Measurements from ENCODE around the gene HES6.

The HES6 gene

DNA sequence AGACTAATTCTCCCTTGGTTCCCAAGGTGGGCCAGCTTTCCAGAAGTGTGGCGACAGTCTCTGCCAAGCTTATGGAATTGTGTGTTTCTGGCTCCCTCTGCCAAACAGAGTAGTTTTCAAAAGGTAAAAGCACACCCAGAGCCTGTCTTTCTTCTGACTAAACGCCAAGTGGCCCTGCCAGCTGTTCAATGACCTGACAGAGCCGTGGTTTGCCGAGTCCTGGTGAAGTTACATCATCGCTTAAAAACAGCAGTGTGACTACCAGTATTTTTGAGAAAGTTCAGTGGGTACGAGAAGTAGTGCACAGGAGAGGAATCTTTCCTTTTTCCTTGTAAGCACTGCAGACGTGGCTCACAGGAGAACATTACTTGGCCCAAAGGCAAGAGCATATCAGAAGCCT is 46.7 kb upstream of the HES6 start:
- no peak for DNase-seq (ENCODE audit: extremely low spot score)
- TF ChIP-seq, protein P1, sequence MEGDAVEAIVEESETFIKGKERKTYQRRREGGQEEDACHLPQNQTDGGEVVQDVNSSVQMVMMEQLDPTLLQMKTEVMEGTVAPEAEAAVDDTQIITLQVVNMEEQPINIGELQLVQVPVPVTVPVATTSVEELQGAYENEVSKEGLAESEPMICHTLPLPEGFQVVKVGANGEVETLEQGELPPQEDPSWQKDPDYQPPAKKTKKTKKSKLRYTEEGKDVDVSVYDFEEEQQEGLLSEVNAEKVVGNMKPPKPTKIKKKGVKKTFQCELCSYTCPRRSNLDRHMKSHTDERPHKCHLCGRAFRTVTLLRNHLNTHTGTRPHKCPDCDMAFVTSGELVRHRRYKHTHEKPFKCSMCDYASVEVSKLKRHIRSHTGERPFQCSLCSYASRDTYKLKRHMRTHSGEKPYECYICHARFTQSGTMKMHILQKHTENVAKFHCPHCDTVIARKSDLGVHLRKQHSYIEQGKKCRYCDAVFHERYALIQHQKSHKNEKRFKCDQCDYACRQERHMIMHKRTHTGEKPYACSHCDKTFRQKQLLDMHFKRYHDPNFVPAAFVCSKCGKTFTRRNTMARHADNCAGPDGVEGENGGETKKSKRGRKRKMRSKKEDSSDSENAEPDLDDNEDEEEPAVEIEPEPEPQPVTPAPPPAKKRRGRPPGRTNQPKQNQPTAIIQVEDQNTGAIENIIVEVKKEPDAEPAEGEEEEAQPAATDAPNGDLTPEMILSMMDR (IDR thresholded peaks at IDR 0.05; ENCODE audit: control extremely low read depth, extremely low read depth, low read depth, missing control alignments), result no peak
- ChIA-PET POLR2A (no interaction called here), CTCF (interaction anchor here (1.0 to 1.4 kb wide), 2 partner anchors 13 to 23 kb away, joined by 3 to 4 read pairs; no protein-coding TSS in a partner anchor)

- TF ChIP-seq, protein P1 (IDR thresholded peaks at IDR 0.05; ENCODE audit: control extremely low read depth, extremely low read depth, low read depth, missing control alignments), result no peak
- no peak for DNase-seq (ENCODE audit: extremely low spot score)
- ChIA-PET CTCF (interaction anchor here (1.0 to 1.4 kb wide), 2 partner anchors 13 to 22 kb away, joined by 3 to 4 read pairs; no protein-coding TSS in a partner anchor), POLR2A (no interaction called here)
Measured at GRCh38 chr2:238286095-238286494, 46.3 kb upstream of the HES6 start.

GRCh38 chr2:238285653-238286082 is 45.8 kb upstream of the HES6 start:
- POLR2A ChIA-PET, result no interaction called here
- TF ChIP-seq, protein P1 (IDR thresholded peaks at IDR 0.05; ENCODE audit: control extremely low read depth, extremely low read depth, low read depth, missing control alignments), result no peak
- CTCF ChIA-PET, result interaction anchor here (1.0 to 2.6 kb wide), 4 partner anchors 12 to 22 kb away, joined by 3 to 9 read pairs (median 4); no protein-coding TSS in a partner anchor
- no peak for DNase-seq (ENCODE audit: extremely low spot score)

DNA sequence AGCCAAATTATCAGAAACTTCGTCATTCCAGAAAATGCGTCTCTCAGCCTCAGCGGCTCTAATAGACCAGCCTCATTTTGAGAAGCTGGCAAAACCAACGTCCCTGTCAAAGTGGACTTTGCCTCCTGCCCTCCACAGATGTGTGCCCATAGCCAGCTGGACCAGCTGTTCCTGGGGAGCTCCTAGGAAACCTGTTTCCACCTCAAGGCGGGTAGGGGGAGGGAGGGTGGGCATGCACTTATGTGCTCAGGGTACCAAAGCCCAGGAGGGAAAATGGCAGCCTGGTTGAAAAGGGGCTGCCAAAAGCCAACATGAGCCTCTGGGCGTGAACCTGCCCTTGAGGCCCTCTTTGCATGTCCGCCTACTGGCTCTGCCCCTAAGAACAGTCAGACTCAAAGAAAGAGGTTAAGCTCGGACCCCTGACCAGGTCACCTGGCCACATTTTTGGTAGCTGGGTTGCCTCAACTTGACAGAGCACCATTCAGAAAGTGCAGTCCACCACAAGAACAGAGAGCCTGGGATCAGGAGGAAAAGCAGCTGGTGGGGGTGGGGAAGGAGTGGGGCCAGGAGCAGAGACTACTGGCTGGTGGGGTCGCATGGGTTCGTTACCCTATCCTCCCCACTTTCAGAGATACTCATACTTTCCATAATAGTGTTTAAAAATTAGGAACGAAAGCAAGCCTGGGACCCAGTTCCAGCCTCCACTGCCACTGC is 45.1 kb upstream of the HES6 start:
- DNase-seq (ENCODE audit: extremely low spot score), result no peak
- ChIA-PET POLR2A (no interaction called here), CTCF (interaction anchor here (1.0 to 2.6 kb wide), 3 partner anchors 19 to 27 kb away, joined by 3 to 9 read pairs (median 4); no protein-coding TSS in a partner anchor)
- TF ChIP-seq, protein P1 (IDR thresholded peaks at IDR 0.05; ENCODE audit: control extremely low read depth, extremely low read depth, low read depth, missing control alignments), result no peak

DNA sequence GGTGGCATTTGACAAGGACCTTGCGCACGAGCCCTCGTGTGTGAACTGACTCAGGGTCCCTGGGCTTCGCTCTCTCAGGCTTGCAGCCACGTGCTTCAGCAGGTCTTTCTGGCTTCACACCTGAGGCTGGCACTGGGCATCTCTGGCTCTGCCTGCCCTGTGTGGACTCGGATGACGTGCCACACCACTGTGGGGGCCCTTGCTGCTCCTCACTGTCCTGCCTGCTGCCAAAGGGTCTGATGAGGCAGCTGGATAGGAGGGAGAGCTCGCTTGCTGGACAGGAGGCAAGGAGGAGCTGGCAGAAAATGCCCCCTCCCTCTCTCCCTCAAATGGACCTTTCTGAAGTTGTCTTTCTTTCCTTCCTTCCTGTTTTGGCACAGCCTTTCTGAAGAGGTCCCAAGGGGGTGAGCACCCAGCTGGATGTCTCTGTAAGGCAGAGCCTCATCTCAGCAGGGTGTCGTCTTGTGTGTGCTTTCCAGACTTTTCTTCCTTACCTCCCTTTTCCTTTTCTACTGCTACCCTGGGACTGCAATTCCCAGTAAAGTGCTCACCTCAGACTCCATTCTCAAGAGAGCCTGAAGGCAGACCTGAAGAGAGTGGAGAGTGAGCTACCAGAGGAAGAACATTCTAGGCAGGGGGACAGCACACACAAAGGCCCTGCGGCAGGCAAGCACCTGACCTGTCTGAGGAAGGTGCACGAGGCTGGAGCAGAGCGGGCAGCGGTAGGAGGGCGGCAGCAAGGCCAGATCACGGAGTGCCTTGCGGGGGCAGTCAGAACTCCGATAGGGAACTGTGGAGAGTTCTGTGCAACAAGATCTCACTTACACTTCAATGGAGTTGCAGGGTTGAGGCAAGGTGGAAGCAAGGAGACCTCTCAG is 43.3 kb upstream of the HES6 start:
- TF ChIP-seq, protein P1 (IDR thresholded peaks at IDR 0.05; ENCODE audit: control extremely low read depth, extremely low read depth, low read depth, missing control alignments), result no peak
- no peak for DNase-seq (ENCODE audit: extremely low spot score)
- CTCF ChIA-PET, result interaction anchor here (1.3 to 2.6 kb wide), 2 partner anchors 13 to 18 kb away, joined by 3 to 9 read pairs; no protein-coding TSS in a partner anchor
- POLR2A ChIA-PET, result no interaction called here

GRCh38 chr2:238281826-238282480 is 42.1 kb upstream of the HES6 start:
- TF ChIP-seq, protein P1 (IDR thresholded peaks at IDR 0.05; ENCODE audit: control extremely low read depth, extremely low read depth, low read depth, missing control alignments), result no peak
- ChIA-PET CTCF (interaction anchor here (1.5 kb wide), 1 partner anchor 19 kb away, joined by 3 read pairs; no protein-coding TSS in a partner anchor), POLR2A (no interaction called here)
- DNase-seq (ENCODE audit: extremely low spot score), result no peak

Data from GM10248 (cell line).